ENCODE data around the gene SUN2.

SUN2 gene

GRCh38 chr22:38731703-38732161 is 24.1 kb downstream of the SUN2 start:
- no peak for DNase-seq (ENCODE audit: low read depth)
- no peak for TF ChIP-seq CTCF (IDR thresholded peaks at IDR 0.05; ENCODE audit: low read depth, low read length, missing control alignments)
- H3K4me3 ChIP-seq (ENCODE audit: low read depth, low read length) = no peak overlapping the region

- H3K4me3 ChIP-seq (ENCODE audit: low read depth, low read length) = no peak overlapping the region
- TF ChIP-seq CTCF (IDR thresholded peaks at IDR 0.05; ENCODE audit: low read depth, low read length, missing control alignments) = no peak
- no peak for DNase-seq (ENCODE audit: low read depth)
Measured at GRCh38 chr22:38730411-38730871, 25.4 kb downstream of the SUN2 start.

- DNase-seq (ENCODE audit: low read depth) = no peak
- no peak for TF ChIP-seq CTCF (IDR thresholded peaks at IDR 0.05; ENCODE audit: low read depth, low read length, missing control alignments)
- H3K4me3 ChIP-seq (ENCODE audit: low read depth, low read length) = no peak overlapping the region
Measured at GRCh38 chr22:38729946-38730345, 25.9 kb downstream of the SUN2 start.

GRCh38 chr22:38728871-38729796 is 26.7 kb downstream of the SUN2 start:
- DNase-seq (ENCODE audit: low read depth) = no peak
- TF ChIP-seq CTCF (IDR thresholded peaks at IDR 0.05; ENCODE audit: low read depth, low read length, missing control alignments) = no peak
- no peak overlapping the region for H3K4me3 ChIP-seq (ENCODE audit: low read depth, low read length)

- no peak for DNase-seq (ENCODE audit: low read depth)
Measured at GRCh38 chr22:38727530-38728451, 28.0 kb downstream of the SUN2 start.

GRCh38 chr22:38727123-38727522 is 28.7 kb downstream of the SUN2 start:
- H3K4me3 ChIP-seq (ENCODE audit: low read depth, low read length) = no peak overlapping the region

More at GRCh38 chr22:38727530-38728451, 28.0 kb downstream of the SUN2 start:
- no peak overlapping the region for H3K4me3 ChIP-seq (ENCODE audit: low read depth, low read length)
- no peak for TF ChIP-seq CTCF (IDR thresholded peaks at IDR 0.05; ENCODE audit: low read depth, low read length, missing control alignments)

More at GRCh38 chr22:38727123-38727522, 28.7 kb downstream of the SUN2 start:
- no peak for DNase-seq (ENCODE audit: low read depth)
- no peak for TF ChIP-seq CTCF (IDR thresholded peaks at IDR 0.05; ENCODE audit: low read depth, low read length, missing control alignments)
